Heart left ventricle (tissue), 13 donors: ENCODE results near the gene AGER.
"Not testable (repeated sequence)": the region's sequence is repeated elsewhere in the genome, so short reads cannot be mapped to it uniquely, and the experiment has no call there.

ENCODE experiments used
- POLR2A ChIP-seq, 2 donors: fragments of 450-650 bp; IDR thresholded peaks; one replicate each; pipeline ENCODE4 v1.6.1; 2017; ENCODE audit warnings: antibody characterized with exemption in 2 of 2, mild to moderate bottlenecking in 2 of 2, moderate library complexity in 2 of 2
- TF ChIP-seq, protein P1 (sequence below), 12 donors: fragments of 200-600 bp; sonication (generic) in 4 of 12; IDR thresholded peaks; one replicate each; pipeline versions ENCODE4 v1.5.0 to v1.8.0; 2018 to 2022; ENCODE audit warnings: antibody characterized with exemption in 12 of 12, mild to moderate bottlenecking in 5 of 12
- donor health status: ischemic (EF 13 %, LVEDD 7.1; RV severe dilation, severe dysfunction).
- donor health status: DM: no; HTN: yes; CAD: no.
- donor health status: DM: no; HTN: no; CAD: no.
- donor health status: ischemic (EF 25% LVEDD 6.9; RV normal size, moderate dysfunction).
- donor health status: ischemic (EF 25% LVEDD 5.7; RV mildly dilated, moderate dysfunction).
- donor health status: ischemic (EF 35%, LVEDD 5.7; RV mildly dilated, moderate dysfunction).
- donor health status: nonischemic (EF 11% LVEDD 7.7; RV severe dilation, severe dysfunction).
- donor health status: DM: yes; HTN: yes; CAD: no.
- donor health status: PGD.
- donor health status: ischemic (EF 29% LVEDD 5.4; RV normal size, mild dysfunction).
- donor health status: nonischemic (EF 23%, LVEDD 6.1; RV moderate dilation, normal function).

DNA sequence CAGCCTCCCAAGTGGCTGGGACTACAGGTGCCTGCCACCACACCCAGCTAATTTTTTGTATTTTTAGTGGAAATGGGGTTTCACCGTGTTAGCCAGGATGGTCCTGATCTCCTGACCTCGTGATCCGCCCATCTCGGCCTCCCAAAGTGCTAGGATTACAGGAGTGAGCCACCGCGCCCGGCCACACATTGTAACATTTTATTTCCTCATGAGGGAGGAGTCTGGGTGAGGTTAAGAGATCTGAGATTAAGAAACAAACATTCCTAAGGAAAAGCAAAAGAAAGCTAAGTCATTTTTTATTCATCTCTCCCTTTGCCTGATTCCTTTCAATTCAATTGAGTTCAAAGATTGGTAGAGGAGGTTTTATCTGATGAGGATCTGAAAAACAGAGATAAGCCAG, 39.8 kb downstream of the AGER start:
- TF ChIP-seq, protein P1, sequence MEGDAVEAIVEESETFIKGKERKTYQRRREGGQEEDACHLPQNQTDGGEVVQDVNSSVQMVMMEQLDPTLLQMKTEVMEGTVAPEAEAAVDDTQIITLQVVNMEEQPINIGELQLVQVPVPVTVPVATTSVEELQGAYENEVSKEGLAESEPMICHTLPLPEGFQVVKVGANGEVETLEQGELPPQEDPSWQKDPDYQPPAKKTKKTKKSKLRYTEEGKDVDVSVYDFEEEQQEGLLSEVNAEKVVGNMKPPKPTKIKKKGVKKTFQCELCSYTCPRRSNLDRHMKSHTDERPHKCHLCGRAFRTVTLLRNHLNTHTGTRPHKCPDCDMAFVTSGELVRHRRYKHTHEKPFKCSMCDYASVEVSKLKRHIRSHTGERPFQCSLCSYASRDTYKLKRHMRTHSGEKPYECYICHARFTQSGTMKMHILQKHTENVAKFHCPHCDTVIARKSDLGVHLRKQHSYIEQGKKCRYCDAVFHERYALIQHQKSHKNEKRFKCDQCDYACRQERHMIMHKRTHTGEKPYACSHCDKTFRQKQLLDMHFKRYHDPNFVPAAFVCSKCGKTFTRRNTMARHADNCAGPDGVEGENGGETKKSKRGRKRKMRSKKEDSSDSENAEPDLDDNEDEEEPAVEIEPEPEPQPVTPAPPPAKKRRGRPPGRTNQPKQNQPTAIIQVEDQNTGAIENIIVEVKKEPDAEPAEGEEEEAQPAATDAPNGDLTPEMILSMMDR (IDR thresholded peaks at IDR 0.05), result not testable (repeated sequence)
- not testable (repeated sequence) for TF ChIP-seq POLR2A (IDR thresholded peaks at IDR 0.05)
